Transverse colon (tissue), 4 donors: Measurements from ENCODE around the gene GFRA1. TPM values are rescaled to one million over a fixed set of nuclear protein-coding genes. Genes with fewer than 3 reads are reported as not detected.

Source experiments
- DNase-seq: peaks from one replicate; pipeline ENCODE4 v3.0.0-alpha.2; 2019
- H3K27ac ChIP-seq, 4 donors: fragments of 200-600 bp; sonication (generic); 2 replicates each; pipeline ENCODE4 v1.5.1; 2016 to 2018; ENCODE audit warnings: inconsistent platforms in 4 of 4
- H3K27me3 ChIP-seq: fragments of 200-600 bp; sonication (generic); 2 replicates; pipeline ENCODE4 v1.5.1; 2017; ENCODE audit warnings: inconsistent platforms
- H3K36me3 ChIP-seq, 4 donors: fragments of 200-600 bp; sonication (generic); 2 replicates each; pipeline ENCODE4 v1.5.1; 2017 to 2019; ENCODE audit warnings: inconsistent platforms in 4 of 4
- H3K4me1 ChIP-seq, 4 donors: fragments of 200-600 bp; sonication (generic); 2 replicates each; pipeline ENCODE4 v1.5.1; 2017 to 2020; ENCODE audit warnings: inconsistent platforms in 4 of 4
- H3K4me3 ChIP-seq, 4 donors: fragments of 200-600 bp; sonication (generic); 1 replicate in 1 of 4; 2 replicates in 3 of 4; pipeline versions ENCODE4 v1.5.1 to v1.6.1; 2017 to 2019; ENCODE audit warnings: inconsistent platforms in 4 of 4
- H3K9me3 ChIP-seq, 2 donors: fragments of 200-600 bp; sonication (generic); 2 replicates each; pipeline ENCODE4 v1.5.1; 2017 to 2019; ENCODE audit warnings: inconsistent platforms in 2 of 2
- EP300 ChIP-seq: sonication (generic); formaldehyde crosslinking; IDR thresholded peaks from one replicate; pipeline ENCODE4 v1.6.1; 2017; ENCODE audit warnings: antibody characterized with exemption, low read depth
- POLR2A ChIP-seq: fragments of 450-650 bp; IDR thresholded peaks from one replicate; pipeline ENCODE4 v1.6.1; 2016; ENCODE audit warnings: antibody characterized with exemption, mild to moderate bottlenecking, moderate library complexity
- POLR2AphosphoS5 ChIP-seq, 3 donors: sonication (generic); formaldehyde crosslinking; IDR thresholded peaks; one replicate each; pipeline ENCODE4 v1.6.1; 2016; ENCODE audit warnings: antibody characterized with exemption in 3 of 3
- WGBS, 2 donors: methylation state at CpG; one replicate each; pipeline ENCODE4 v1.1.5; 2018; ENCODE audit warnings: low coverage in 1 of 2; 5-methylcytosine and 5-hydroxymethylcytosine counted together
- in situ Hi-C, 4 donors: fragments of 200-750 bp; cut with MboI; loops; one replicate each; pipeline versions ENCODE4 v1.15.0 to v1.15.1; 2017; ENCODE audit warnings: low sequenced_read_pairs in 3 of 4, low pct_ligation_motif_present in 1 of 4, low pct_unique_long_range_greater_than_20kb in 1 of 4
- intact Hi-C: fragments of 100-400 bp; cut with DNase I; formaldehyde crosslinking; loops from one replicate; pipeline ENCODE4 v1.15.1; 2023; ENCODE audit warnings: low total_unique reads
- total RNA-seq, 4 donors: library from RNA; depleted of rRNA; stranded (reverse); fragments of >200 nt; gene quantifications; one replicate each; pipeline ENCODE4 v1.1.0, GENCODE V29; 2016
- TF ChIP-seq, protein P1 (sequence below), 5 experiments: fragments of 200-600 bp in 3 of 5; fragments of 450-650 bp in 2 of 5; sonication (generic) in 3 of 5; IDR thresholded peaks; 1 replicate in 2 of 5; 2 replicates in 3 of 5; pipeline ENCODE4 v1.5.1; 2016 to 2017; ENCODE audit warnings: antibody characterized with exemption in 5 of 5, inconsistent platforms in 3 of 5, mild to moderate bottlenecking in 2 of 5, moderate library complexity in 1 of 5

Gene GFRA1
- total RNA-seq, 4 donors from 2014 or later, result 12.0 to 32.8 (median 17.3) TPM

DNA sequence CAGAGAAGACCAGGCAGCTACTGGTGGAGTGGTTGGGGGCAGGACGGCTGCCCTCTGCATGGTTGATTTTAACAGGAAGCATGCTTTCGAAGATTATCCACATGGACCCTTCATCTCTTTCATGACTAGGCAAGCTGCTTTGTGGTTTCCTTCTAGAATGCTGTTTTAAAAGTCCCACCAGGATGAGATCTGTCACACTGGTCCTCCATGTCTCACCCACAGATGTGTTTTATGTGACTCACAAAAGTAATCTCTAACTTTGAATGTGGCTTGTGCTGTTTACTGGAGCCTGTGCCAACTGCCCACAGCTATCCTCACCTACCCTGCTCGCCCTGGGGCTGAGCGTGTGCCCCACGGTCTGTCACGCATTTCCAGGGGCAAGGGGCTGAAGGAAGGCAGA lies 188.8 kb downstream of the GFRA1 start:
- 76% methylated on average over 6 of the region's 6 CpGs; no CpG with 5 or more reads in 1 of the 2 donors for WGBS, 2 donors
- H3K9me3 ChIP-seq, result no peaks in the 10 kb centered on the region
- no peaks in the 10 kb centered on the region for H3K27me3 ChIP-seq
- intact Hi-C loops, result no loop called here
- H3K36me3 ChIP-seq, result no peaks in the 10 kb centered on the region
- in situ Hi-C loops, result no loop called here
- no peak overlapping the region for H3K4me3 ChIP-seq
- TF ChIP-seq POLR2AphosphoS5 (IDR thresholded peaks at IDR 0.05) (no peak), POLR2A (no peak)
- no peaks in the 10 kb centered on the region for H3K4me1 ChIP-seq
- H3K27ac ChIP-seq, result no peak overlapping the region
- no peak for DNase-seq

- intact Hi-C loops, result no loop called here
- WGBS, 2 donors, result 72 to 90% methylated on average over 5 to 8 of the region's 8 CpGs
- in situ Hi-C loops, result no loop called here
Measured at GRCh38 chr10:116083226-116083762, 189.7 kb downstream of the GFRA1 start.

DNA sequence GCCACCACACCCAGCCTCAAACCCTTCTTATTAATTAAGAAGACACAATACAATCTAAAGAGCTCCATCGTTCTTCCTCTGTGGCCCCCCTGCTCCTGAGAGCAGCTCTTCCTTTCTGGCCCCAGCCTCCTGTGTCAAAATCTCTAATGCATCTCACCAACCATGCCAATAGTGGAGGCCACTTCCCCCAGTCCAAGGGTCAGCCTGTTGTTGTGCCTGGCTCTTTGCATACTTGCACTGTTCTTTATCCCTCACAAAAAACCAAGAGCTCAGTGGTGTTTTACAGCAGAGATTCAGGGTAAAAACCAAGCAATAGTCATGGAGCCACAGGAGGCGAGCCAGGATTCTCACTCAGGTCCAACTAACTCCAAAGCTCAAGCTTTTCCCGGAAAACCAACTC lies 190.2 kb downstream of the GFRA1 start:
- DNase-seq, result no peak
- in situ Hi-C loops, result no loop called here
- Histone ChIP-seq H3K27me3 (no peaks in the 10 kb centered on the region), H3K4me3 (no peak overlapping the region), H3K4me1 (no peaks in the 10 kb centered on the region), H3K9me3 (no peaks in the 10 kb centered on the region), H3K27ac (no peak overlapping the region), H3K36me3 (no peaks in the 10 kb centered on the region)
- TF ChIP-seq, protein P1, sequence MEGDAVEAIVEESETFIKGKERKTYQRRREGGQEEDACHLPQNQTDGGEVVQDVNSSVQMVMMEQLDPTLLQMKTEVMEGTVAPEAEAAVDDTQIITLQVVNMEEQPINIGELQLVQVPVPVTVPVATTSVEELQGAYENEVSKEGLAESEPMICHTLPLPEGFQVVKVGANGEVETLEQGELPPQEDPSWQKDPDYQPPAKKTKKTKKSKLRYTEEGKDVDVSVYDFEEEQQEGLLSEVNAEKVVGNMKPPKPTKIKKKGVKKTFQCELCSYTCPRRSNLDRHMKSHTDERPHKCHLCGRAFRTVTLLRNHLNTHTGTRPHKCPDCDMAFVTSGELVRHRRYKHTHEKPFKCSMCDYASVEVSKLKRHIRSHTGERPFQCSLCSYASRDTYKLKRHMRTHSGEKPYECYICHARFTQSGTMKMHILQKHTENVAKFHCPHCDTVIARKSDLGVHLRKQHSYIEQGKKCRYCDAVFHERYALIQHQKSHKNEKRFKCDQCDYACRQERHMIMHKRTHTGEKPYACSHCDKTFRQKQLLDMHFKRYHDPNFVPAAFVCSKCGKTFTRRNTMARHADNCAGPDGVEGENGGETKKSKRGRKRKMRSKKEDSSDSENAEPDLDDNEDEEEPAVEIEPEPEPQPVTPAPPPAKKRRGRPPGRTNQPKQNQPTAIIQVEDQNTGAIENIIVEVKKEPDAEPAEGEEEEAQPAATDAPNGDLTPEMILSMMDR (IDR thresholded peaks at IDR 0.05), result no peak
- TF ChIP-seq POLR2A, result no peak
- no peak for TF ChIP-seq EP300
- no peak for TF ChIP-seq POLR2AphosphoS5 (IDR thresholded peaks at IDR 0.05)
- WGBS, 2 donors, result 75 to 84% methylated on average over 2 to 3 of the region's 3 CpGs
- intact Hi-C loops, result no loop called here

More at GRCh38 chr10:116083226-116083762, 189.7 kb downstream of the GFRA1 start:
- H3K9me3 ChIP-seq, result no peaks in the 10 kb centered on the region
- H3K36me3 ChIP-seq, result no peaks in the 10 kb centered on the region
- no peak for DNase-seq
- H3K4me3 ChIP-seq, result no peak overlapping the region
- no peaks in the 10 kb centered on the region for H3K27me3 ChIP-seq
- no peak overlapping the region for H3K27ac ChIP-seq
- no peaks in the 10 kb centered on the region for H3K4me1 ChIP-seq
- TF ChIP-seq POLR2A (no peak), EP300 (no peak)
- TF ChIP-seq, protein P1 (IDR thresholded peaks at IDR 0.05), result no peak

DNA sequence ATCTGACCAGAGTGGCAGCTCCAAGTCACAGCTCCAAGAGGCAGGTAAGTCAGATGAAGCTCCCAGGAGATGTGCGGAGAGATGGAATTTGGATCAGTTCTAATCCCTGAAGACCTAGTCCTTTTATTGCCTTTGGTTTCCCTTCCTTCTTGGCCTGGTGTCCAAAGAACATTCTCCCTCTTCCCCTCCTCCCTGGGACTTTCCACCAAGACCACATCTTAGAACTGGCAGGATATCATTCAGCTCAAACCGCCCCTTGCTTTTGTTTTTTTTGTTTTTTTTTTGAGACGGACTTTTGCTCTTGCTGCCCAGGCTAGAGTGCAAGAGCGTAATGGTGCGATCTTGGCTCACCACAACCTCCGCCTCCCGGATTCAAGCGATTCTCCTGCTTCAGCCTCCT lies 190.8 kb downstream of the GFRA1 start:
- Histone ChIP-seq H3K27ac (no peak overlapping the region), H3K36me3 (no peaks in the 10 kb centered on the region), H3K4me3 (no peak overlapping the region), H3K4me1 (no peaks in the 10 kb centered on the region), H3K27me3 (no peaks in the 10 kb centered on the region), H3K9me3 (no peaks in the 10 kb centered on the region)
- no peak for TF ChIP-seq POLR2A
- TF ChIP-seq, protein P1 (IDR thresholded peaks at IDR 0.05), result no peak
- TF ChIP-seq EP300, result no peak
- no peak for TF ChIP-seq POLR2AphosphoS5 (IDR thresholded peaks at IDR 0.05)
- 83 to 88% methylated on average over 6 to 8 of the region's 8 CpGs for WGBS, 2 donors
- no peak for DNase-seq
- in situ Hi-C loops (no loop called here), intact Hi-C loops (no loop called here)

- Histone ChIP-seq H3K27ac (no peak overlapping the region), H3K27me3 (no peaks in the 10 kb centered on the region), H3K4me3 (no peak overlapping the region), H3K9me3 (no peaks in the 10 kb centered on the region), H3K36me3 (no peaks in the 10 kb centered on the region), H3K4me1 (no peaks in the 10 kb centered on the region)
- whole genome bisulfite sequencing, 2 donors, result 75 to 100% methylated on average over 2 to 4 of the region's 4 CpGs
- in situ Hi-C loops, result no loop called here
- no peak for TF ChIP-seq POLR2AphosphoS5 (IDR thresholded peaks at IDR 0.05)
- TF ChIP-seq POLR2A, result no peak
- TF ChIP-seq, protein P1 (IDR thresholded peaks at IDR 0.05), result no peak
- TF ChIP-seq EP300, result no peak
- DNase-seq, result no peak
- intact Hi-C loops, result no loop called here
Measured at GRCh38 chr10:116080553-116080952, 192.5 kb downstream of the GFRA1 start.
